ENCODE results near the gene CSRNP3. TPM values are rescaled to one million over a fixed set of nuclear protein-coding genes. Genes with fewer than 3 reads are reported as not detected.

CSRNP3 gene
- total RNA-seq, 1 experiment from 2014 or later = 1.3 TPM

GRCh38 chr2:165637396-165637795 is 167.9 kb downstream of the CSRNP3 start:
- Histone ChIP-seq H3K4me3 (ENCODE audit: low read depth, low read length) (no peak overlapping the region), H3K27me3 (replicated peaks; ENCODE audit: control insufficient read depth, insufficient read depth, low read length) (no peaks in the 10 kb centered on the region), H3K36me3 (ENCODE audit: control insufficient read depth, insufficient read depth, low read length) (no peaks in the 10 kb centered on the region), H3K9me3 (no peaks in the 10 kb centered on the region), H3K4me1 (peaks cover 10% of the 10 kb centered on the region)
- Mint-ChIP-seq H3K27me3 (ENCODE audit: insufficient read depth, unreplicated experiment) (no peaks in the 10 kb centered on the region), H3K4me3 (ENCODE audit: unreplicated experiment) (no peak overlapping the region), H3K36me3 (ENCODE audit: insufficient read depth, unreplicated experiment) (no peaks in the 10 kb centered on the region), H3K9me3 (ENCODE audit: unreplicated experiment) (no peaks in the 10 kb centered on the region), H3K27ac (ENCODE audit: unreplicated experiment) (no peak overlapping the region), H3K4me1 (ENCODE audit: low read depth, unreplicated experiment) (peaks cover 13% of the 10 kb centered on the region)
- POLR2A ChIA-PET = no interaction called here
- intact Hi-C loops (cut with micrococcal nuclease; ENCODE audit: unreplicated experiment) = no loop called here
- CTCF ChIA-PET = no interaction called here
- no peak for TF ChIP-seq CTCF (IDR thresholded peaks at IDR 0.05; ENCODE audit: insufficient read depth in 1 of 2, low read depth in 1 of 2, low read length in 1 of 2, severe bottlenecking in 1 of 2, unreplicated experiment in 1 of 2)
- DNase-seq = no peak
- no TSS peak for BruUV-seq (replicated peaks)

- ChIA-PET CTCF (no interaction called here), POLR2A (no interaction called here)
- Mint-ChIP-seq H3K9me3 (ENCODE audit: unreplicated experiment) (no peaks in the 10 kb centered on the region), H3K4me1 (ENCODE audit: low read depth, unreplicated experiment) (peaks cover 8% of the 10 kb centered on the region), H3K27ac (ENCODE audit: unreplicated experiment) (no peak overlapping the region), H3K27me3 (ENCODE audit: insufficient read depth, unreplicated experiment) (no peaks in the 10 kb centered on the region), H3K36me3 (ENCODE audit: insufficient read depth, unreplicated experiment) (no peaks in the 10 kb centered on the region), H3K4me3 (ENCODE audit: unreplicated experiment) (no peak overlapping the region)
- Histone ChIP-seq H3K4me1 (peaks cover 6% of the 10 kb centered on the region), H3K27me3 (replicated peaks; ENCODE audit: control insufficient read depth, insufficient read depth, low read length) (no peaks in the 10 kb centered on the region), H3K4me3 (ENCODE audit: low read depth, low read length) (no peak overlapping the region), H3K9me3 (no peaks in the 10 kb centered on the region), H3K36me3 (ENCODE audit: control insufficient read depth, insufficient read depth, low read length) (no peaks in the 10 kb centered on the region)
- no peak for DNase-seq
- intact Hi-C loops (cut with micrococcal nuclease; ENCODE audit: unreplicated experiment) = no loop called here
- no peak for TF ChIP-seq CTCF (IDR thresholded peaks at IDR 0.05; ENCODE audit: insufficient read depth in 1 of 2, low read depth in 1 of 2, low read length in 1 of 2, severe bottlenecking in 1 of 2, unreplicated experiment in 1 of 2)
- no TSS peak for BruUV-seq (replicated peaks)
These were observed 170.0 kb downstream of the CSRNP3 start for GRCh38 chr2:165639504-165639903.

- Histone ChIP-seq H3K9me3 (no peaks in the 10 kb centered on the region), H3K36me3 (ENCODE audit: control insufficient read depth, insufficient read depth, low read length) (no peaks in the 10 kb centered on the region), H3K4me1 (no peaks in the 10 kb centered on the region), H3K27me3 (replicated peaks; ENCODE audit: control insufficient read depth, insufficient read depth, low read length) (no peaks in the 10 kb centered on the region), H3K4me3 (ENCODE audit: low read depth, low read length) (no peak overlapping the region)
- POLR2A ChIA-PET = no interaction called here
- intact Hi-C loops (cut with micrococcal nuclease; ENCODE audit: unreplicated experiment) = no loop called here
- Mint-ChIP-seq H3K27ac (ENCODE audit: unreplicated experiment) (no peak overlapping the region), H3K27me3 (ENCODE audit: insufficient read depth, unreplicated experiment) (no peaks in the 10 kb centered on the region), H3K36me3 (ENCODE audit: insufficient read depth, unreplicated experiment) (no peaks in the 10 kb centered on the region), H3K9me3 (ENCODE audit: unreplicated experiment) (no peaks in the 10 kb centered on the region), H3K4me1 (ENCODE audit: low read depth, unreplicated experiment) (no peaks in the 10 kb centered on the region), H3K4me3 (ENCODE audit: unreplicated experiment) (no peak overlapping the region)
- BruUV-seq (replicated peaks) = no TSS peak
- CTCF ChIA-PET = no interaction called here
- TF ChIP-seq CTCF (IDR thresholded peaks at IDR 0.05; ENCODE audit: insufficient read depth in 1 of 2, low read depth in 1 of 2, low read length in 1 of 2, severe bottlenecking in 1 of 2, unreplicated experiment in 1 of 2) = no peak
- no peak for DNase-seq
These were observed 170.9 kb downstream of the CSRNP3 start for GRCh38 chr2:165640247-165640929.

All from Caco-2 (cell line).